NCI-H2107 treated with DMSO at 0.1 percent for 48 hours (cell line): ENCODE measurements around the gene LPCAT1.

Experiments used
- DNase-seq: peaks from one replicate; lab custom pipeline; 2025; ENCODE audit not compliant: unreplicated experiment; lab: John Stamatoyannopoulos, UW

Gene LPCAT1

DNA sequence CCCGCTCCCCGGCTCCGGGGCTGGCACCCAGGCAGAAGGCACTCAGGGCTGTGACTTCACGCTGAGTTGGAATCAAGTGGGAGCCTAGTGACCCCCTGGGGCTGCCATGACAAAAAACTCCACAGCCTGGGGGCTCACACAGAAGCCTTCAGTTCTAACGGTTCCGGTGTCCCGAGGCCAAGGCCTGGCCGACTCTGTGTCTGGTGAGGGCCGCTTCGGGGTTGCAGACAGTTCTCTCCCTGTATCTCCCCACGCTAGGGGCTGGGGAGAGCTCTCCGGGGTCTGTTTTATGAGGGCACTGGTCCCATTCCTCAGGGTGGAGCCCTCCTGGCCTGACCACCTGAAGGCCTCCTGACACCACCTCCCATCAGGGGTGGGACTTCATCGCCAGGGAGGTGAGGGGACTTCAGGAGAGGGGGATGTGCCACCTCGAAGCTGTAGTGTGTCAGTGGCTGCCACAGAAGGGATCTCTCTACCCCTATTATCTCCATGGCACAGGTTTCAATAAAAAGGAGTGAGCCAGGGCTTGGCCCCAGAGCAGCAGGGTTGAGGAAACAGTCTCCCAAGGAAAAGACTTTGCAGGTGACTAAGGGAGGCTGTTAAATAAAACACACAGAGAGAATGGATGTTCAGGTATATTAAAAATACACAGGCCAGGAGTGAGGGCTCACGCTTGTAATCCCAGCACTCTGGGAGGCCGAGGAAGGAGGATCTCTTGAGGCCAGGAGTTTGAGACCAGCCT is 77.0 kb downstream of the LPCAT1 start:
- DNase-seq, result no peak

DNA sequence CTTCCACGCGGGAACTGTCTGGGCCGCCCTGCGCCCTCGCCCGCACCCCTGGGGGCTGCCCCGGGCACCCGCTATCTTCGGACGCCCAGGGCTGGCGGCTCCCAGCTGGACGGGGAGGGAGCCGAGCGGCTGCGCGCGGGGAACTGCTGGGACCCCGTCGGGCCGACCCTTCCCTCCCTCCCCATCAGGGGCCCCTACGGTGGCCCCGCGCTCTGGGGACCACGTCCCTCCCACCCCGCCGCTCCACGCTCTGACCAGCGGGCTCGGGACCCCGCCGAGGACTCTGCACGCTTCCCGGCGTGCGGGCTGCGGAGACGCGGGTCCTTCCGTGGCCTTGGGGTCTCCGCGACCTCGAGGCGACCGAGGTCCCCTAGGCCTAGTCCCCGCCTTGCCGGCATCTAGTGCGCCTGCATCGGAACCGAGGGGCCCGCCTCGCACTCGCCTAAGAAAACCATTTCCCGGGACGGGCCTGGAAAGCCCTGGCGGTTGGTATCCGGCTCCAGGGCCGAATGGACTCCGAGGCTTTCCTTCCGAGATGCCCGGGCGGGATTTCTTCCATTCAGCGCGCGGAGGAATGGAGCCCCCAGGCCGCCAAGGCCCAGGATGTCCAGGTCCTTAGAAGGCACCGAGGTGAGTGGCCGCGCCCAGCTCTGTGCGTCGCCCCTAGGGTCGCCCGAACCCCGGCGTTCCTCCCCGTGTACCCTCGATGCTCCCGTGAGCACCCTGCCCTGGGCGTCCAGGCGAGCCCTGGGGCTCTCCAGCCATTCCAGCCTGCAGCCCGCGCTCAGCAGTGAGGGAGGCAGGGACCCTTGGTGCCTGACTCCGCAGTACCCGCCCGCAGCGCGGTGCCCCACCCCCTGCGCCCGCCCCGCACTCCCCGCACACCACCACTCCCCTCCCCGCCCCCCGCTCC is 77.8 kb downstream of the LPCAT1 start:
- no peak for DNase-seq

DNA sequence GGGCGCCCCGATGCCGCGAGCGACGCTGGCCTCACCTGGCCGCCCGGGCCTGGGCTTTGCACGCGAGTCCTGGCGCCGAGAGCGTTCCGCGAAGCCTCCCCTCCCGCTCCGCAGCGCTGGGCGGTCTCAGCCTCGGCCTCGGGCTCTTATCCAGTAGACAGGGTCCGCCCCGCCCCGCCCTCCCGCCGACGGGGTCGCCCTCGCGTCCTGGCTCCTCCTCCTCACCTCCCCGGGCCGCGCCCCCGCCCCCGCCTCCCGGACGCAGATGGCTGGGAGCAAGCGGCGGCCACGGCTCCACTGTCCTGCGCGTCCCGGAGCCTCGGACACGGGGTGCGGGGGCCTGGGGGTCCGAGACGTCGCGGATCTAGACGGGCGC is 78.5 kb downstream of the LPCAT1 start, which contains the start of gene SLC6A3:
Gene SLC6A3, minus strand, starts transcription at position 128 of the 376 bp plus-strand sequence. CDS start 2,243 bp downstream, outside the sequence.
- no peak for DNase-seq

DNA sequence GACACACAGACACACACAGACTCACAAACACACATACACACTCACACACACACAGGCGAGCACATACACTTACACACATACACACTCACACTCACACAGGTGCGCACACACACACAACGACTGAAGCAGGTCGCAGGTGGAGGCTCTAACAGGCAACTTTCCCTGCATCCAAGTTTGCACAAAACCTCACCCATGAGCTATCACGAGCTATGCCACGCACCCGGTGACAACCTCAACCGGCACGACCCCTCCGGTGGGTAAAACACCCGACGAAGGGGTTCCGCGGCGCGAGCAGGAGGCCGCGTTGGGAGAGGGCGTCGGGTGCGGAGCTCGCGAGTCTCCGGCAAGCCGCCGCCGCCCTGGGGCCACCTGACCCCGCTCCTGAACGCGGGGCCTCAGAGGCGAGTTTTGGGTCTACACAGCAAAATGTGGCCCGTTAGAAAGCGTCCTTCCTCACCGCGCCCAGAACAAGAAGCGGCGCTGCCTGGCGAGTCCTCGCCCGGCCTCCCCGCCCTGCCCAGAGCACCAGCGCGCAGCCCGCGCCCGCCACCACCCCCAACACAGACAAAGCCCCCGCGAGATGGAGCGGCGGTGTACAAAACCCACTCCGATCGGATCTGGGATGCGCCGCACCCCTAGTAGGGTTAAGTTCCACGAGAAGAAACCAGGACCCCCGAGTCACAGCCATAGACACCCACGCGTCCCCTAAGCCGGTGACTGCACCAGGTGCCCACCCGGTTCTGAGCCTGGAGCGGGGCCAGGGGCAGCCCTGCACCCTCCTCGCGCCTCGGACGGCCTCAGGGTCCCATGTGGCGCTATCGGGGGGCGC is 79.2 kb downstream of the LPCAT1 start:
- DNase-seq, result no peak

DNA sequence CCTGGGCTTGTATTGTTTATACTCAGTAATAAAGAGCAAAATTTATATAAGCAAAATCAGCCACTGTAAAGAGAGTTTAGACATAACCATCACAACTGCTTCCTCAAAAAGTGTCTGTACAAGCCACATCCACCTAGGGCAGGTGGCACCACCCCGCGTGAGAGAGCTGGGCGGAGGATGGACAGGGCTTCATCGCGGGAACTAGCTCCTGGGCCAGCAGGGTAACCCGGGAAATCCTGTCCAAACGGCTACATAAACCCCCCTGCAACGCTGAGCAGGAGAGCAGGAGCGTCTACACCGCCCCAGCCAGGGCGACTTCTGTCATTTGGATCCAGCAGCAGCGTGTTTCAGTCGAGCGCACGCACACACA is 79.8 kb downstream of the LPCAT1 start:
- no peak for DNase-seq

DNA sequence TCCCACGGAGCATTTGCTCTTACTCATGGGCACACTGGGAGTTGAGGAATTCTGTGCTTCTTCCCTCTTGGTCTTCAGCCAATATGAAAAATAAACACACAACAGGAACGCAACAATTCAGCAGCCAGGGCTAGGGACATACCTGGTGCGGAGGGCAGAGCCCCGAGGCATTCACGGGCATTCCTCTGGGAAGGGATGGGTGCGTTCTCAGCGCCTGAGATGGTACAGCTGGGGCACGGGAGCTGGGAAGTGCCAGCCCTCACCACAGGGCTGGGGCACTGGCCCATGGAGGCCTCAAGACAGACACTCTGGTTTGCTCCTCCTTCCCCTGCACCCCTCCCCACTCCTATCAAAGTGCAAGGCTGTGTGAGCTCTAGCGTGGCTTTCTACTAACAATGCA is 80.6 kb downstream of the LPCAT1 start:
- DNase-seq, result no peak

DNA sequence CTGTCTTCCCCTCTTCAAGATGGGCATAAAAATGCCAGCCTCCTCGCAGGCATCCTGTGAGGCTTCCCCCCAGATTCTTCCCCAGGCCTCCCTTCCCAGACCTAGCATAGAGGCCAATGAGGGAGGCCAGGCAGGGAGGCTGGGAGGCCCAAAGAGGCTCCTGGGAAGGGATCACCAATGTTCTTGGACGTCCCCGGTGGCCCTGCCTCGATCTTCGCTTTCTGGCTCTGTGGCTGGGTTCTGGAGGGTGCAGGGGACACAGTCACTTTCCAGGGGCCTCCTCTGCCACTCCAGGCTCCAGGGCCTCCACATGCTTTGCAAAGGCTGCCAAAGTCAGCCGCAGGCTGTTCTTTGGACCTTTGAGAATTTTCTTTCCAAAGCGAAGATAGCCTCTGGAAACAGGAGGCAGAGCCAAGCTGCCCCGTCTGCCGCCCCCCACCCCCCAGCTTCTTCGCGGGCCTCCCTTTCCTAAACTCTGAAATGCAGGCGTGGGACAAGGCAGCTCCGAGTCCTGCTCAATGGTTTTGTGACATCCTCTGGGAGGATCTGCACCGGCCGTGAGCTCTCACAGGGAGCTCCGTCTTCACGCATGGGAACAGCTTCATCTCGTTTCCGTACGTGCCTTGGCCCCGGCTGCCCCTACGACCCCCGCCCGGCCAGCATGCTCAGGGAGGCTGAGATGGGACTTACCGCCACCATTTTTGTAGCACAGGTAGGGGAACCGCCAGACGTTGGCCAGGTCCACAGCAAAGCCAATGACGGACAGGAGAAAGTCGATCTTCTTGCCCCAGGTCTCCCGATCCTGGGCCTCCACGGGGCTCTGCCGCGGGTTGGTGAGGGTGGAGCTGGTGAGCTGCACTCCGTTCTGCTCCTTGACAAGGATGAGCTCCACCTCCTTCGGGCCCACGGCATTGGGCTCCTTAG is 81.3 kb downstream of the LPCAT1 start:
- DNase-seq, result no peak

DNA sequence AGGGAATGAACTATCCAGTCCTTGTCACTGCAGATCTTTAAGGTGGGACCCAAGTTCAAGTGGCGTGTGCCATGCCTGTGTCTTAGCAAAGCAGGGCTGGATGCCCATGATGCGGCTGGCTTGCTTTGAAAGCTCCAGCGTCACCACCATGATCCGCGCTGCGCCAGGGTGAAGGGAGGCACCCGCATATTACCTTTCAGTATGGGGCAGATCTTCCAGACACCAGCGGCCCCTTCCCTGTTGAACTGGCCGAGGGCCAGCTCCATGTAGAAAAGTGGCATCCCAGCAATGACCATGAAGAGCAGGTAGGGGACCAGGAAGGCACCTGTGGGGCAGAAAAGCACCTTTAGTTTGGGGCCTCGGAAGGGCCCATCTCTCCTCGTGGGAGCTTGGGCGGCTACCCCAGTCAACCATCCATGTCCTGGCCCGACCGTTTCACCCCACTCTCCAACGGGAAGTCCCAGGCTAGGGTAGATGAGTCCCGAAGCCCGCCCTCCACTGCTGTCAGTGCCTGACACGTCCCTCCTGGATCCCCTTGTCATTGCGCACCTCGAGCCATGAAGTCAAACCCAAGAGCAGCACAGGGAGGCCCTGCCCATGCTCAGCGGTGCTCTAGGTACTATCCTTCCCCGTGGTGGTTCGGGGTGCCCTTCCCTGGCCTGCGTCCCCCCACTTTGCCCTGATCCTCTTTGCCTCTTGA is 82.4 kb downstream of the LPCAT1 start:
- DNase-seq, result no peak

DNA sequence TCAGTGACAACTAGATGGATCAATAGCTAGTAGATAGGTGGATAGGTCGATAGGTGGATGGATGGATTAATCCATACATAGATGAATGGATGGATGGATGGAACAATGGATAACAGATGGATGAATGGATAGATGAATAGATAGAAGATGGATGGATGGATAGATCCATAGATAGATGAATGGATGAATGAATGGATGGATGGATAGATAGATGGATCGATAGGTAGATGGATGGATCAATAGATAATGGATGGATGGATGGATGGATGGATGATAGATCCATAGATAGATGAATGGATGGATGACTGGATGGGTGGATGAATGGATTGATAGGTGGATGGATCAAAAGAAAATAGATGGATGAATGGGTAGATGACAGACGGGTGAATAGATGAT is 83.7 kb downstream of the LPCAT1 start:
- DNase-seq, result no peak

DNA sequence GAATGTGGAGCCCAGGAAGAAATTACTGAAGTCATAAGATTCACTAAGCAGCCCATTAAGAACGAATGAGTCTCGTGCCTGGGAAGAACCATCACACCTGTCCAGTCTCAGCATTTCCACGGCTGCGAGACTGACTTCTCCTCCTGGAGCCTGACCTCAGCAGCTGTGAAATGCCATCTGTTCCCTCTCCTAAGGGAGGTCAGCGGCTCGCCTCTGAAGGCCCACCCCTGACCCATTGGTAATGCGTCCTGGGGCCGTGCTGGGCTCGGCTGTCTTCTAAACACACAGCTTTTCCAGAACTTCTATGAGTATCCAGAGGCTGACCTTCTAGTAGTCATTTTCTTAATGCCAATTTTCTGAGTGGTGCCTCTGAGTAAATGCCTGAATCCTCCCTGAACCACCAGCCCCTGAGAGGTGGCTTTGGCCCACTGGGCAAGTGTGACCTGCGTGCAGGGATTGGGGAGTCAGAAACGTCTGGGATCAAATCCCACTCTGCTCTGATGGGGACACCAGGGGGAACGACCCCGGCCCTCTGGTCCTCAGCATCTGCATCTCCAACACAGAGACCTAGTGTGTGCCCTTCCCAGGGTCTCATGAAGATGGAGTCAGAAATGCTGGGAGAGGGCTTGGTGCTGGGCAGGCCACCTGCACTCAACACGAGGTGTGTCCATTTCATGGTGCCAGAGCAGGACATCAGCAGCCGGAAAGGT is 84.2 kb downstream of the LPCAT1 start:
- no peak for DNase-seq

DNA sequence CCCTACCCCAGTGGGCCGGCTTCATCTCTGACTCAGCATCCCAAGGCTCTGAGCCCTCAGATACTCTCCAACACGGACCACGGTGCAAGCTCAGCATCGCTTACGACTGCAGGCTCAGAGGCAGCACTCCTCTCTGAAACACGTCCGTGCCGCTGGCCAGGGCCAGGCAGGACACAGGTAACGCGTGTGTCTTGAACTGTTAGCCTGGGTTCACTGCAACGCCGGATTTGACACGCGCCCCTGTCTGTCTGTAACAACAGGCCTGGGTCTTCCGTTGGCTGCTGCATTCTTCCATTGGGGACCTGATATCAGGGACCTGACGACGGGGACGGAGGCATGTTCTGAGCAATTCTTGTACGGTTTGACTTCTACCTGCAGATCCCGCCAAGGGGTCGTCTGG is 84.9 kb downstream of the LPCAT1 start:
- DNase-seq, result no peak

DNA sequence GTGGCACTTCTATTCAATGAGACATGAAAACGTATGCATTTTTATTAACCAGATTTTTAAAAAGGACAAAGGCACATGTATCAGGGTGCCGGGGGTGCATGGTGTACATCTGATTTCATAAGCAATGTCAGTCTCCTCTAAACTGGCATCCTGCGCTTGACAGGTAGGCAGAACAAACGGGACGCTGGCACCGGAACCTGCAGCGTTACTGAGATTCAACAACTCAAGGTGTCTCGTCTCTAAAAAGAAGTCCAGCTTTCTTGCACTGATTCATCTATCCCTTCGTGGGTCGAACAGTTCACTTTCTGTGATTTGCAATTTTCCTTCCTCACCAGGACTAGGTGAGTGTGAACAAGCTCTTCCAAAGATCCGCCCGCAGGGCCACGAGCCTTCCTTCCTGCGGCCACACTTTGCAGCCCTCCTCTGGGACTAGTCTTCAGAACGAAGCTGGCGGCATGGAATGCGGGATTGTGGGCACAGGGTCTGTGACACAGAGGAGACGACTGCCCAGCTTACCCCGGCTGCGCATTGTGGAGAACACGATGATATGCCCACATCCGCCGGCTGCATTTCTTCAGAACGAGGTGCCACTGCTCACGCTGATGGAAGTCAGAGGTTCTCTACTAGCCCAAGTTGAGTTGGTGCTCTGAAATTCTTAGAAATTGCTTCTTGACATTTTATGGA is 85.7 kb downstream of the LPCAT1 start:
- no peak for DNase-seq

DNA sequence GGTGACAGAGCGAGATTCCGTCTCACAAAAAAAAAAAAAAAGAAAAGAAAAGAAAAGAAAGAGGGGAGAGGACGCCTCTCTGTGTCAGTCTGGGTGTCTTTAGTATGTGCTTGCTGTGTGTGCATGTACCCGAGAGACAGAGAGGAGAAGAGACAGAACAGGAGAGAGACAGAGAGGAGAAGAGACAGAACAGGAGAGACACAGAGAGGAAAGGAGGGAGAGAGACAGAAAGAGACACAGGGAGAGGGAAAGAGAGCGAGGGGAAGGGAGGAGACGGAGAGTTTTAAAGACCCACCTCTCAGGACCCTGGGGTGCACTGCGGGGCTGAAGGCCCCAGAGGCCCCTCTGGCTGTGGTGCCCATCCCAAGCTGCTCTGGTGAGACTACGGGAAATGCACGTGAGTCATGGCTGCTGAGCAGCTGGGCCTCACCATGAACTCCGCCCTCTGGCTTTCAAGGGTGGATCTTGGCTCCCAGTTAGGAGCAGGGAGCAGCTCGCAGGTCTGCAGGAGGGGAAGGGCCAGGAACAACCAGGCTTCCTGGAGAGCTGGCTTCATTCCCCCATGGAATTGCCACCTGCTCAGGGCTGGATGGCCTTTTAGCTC is 86.4 kb downstream of the LPCAT1 start:
- DNase-seq, result peak; percentile 96

DNA sequence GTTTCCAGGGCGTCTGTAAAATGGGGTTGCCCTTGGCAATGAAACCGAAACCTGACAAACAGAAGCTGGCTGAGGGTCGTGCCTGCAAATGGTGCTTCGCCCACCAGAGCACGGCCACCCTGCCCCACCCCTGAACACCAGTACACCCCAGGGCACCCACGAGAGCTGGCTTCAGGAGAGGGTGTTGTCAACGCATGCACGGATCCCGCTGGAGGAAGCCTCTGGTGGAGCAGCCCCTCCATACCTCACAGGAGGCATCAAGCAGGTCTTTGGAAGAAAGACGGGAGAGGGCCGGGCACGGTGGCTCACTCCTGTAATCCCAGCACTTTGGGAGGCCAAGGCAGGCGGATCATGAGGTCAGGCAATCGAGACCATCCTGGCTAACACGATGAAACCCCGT is 87.1 kb downstream of the LPCAT1 start:
- no peak for DNase-seq

DNA sequence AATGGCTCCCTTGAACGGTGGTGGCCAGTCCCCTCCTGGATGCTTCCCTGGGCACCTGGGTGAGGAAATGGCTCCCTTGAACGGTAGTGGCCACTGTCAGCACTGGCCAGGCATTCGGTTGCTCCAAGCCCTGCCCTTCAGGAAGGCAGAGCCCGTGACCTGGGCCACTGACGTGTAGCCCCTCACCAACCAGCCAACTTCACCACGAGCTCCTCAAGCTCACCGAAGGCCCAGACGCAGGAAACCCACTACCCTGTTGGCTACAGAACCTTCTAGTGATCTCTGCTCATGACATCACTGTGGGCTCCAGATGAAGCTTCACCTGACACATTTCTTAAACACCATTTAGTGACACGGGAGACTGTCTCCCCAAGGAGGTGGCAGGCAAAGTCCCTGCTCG is 87.7 kb downstream of the LPCAT1 start:
- no peak for DNase-seq

DNA sequence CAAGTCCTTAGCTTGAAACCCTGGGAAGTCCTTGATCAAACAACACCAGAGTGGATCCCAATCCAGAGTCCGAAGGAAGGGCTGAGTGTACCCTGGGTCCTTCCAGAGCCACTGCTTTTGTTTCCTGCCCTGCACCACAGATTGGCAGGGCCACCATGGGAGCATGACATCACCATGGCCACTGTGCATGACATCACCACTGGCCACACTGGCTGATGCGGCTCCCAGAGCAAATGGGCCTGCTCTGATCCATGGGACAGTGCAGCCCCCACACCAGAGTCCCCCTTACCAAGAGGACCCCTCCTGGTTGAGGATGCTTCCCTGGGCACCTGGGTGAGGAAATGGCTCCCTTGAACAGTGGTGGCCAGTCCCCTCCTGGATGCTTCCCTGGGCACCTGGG is 88.4 kb downstream of the LPCAT1 start:
- DNase-seq, result no peak

DNA sequence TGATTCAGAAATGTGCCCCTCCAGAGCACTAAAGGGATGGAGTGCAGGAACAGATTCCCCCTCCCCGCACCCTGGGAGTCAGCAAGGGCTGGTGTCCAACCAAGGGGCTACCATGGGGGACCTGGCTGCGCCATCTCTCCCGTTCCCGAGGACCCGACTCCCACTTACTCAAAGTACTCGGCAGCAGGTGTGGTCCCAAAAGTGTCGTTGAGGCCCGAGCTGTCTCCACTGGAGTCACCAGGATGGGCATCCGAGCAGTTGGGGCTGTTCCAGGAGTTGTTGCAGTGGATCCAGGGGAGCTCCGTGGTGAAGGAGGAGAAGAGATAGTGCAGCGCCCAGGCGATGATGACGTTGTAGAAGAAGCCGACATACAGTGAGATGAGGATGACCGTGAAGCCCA is 91.5 kb downstream of the LPCAT1 start:
- no peak for DNase-seq

DNA sequence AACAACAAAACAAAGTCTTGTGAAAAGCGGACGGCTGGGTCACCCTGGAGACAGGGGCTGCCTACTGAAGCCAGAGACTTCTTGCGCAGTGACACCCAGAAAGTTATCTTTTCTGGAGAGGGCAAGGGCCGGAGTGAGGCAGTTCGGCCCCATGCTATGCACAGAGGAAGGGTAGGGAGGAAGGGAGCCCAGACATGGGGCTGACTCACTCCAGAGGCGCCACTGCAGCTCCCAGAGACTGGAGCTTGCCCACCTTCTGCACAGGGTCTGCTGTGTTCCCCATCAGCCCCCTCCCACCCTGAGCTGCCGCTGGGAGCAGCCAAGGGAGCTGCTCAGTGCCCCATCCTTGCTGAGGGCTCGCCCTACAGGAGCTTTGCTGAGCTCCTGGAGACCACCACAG is 91.9 kb downstream of the LPCAT1 start:
- no peak for DNase-seq
